Gastrocnemius medialis (tissue), 4 donors: Measurements from ENCODE around the gene PIWIL4.

Experiments used
- CTCF ChIP-seq, 5 experiments: fragments of 450-650 bp in 3 of 5; fragments of 200-600 bp in 2 of 5; sonication (generic) in 2 of 5; IDR thresholded peaks in 4 of 5; conservative IDR thresholded peaks in 1 of 5; 1 replicate in 4 of 5; 2 replicates in 1 of 5; pipeline ENCODE4 v1.5.1; 2016 to 2019; ENCODE audit warnings: antibody characterized with exemption in 5 of 5, mild to moderate bottlenecking in 3 of 5, moderate library complexity in 3 of 5
- POLR2A ChIP-seq, 2 donors: fragments of 450-650 bp; IDR thresholded peaks; one replicate each; pipeline ENCODE4 v1.6.1; 2017; ENCODE audit warnings: antibody characterized with exemption in 2 of 2, mild to moderate bottlenecking in 2 of 2, moderate library complexity in 2 of 2

DNA sequence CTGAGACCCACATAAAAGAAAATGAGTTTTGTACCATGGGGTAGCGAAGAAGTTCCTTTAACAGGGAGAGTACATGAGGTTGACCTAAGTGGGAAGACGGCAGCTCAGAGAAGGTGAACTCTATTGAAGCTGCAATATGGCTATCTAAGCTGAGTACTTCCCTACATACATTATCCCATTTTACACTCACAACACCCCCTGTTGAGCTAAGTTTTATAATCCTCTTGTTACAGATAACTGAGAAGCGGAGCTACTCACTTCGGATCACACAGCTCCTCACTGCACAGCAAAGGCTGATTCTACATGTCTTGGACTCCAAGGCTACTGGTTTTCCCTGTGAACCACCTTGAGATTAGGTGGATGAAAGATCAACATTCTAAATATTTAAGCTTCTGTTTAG, 8.2 kb upstream of the PIWIL4 start:
- no peak for TF ChIP-seq CTCF (IDR thresholded peaks at IDR 0.05 in 4 of 5, conservative IDR thresholded peaks at IDR 0.05 in 1 of 5)
- no peak for TF ChIP-seq POLR2A (IDR thresholded peaks at IDR 0.05)
